SK-N-SH (cell line): ENCODE data around the gene OGFR. TPM values are rescaled to one million over a fixed set of nuclear protein-coding genes. Genes with fewer than 3 reads are reported as not detected.
A peak's percentile ranks its signal among the peaks of the same experiment; 100 is the strongest.

ENCODE experiments used
- CTCF ChIA-PET: fragments of 300-600, 350-600 bp; formaldehyde crosslinking; extraction: SDS; loops from one replicate; lab custom pipeline; 2021; lab: Yijun Ruan, JAX
- POLR2A ChIA-PET: fragments of 350-600 bp; sonication (Branson Sonifier 250); formaldehyde crosslinking; extraction: SDS; loops from one replicate; lab custom pipeline; 2020; ENCODE audit warnings: antibody characterized with exemption, inconsistent platforms; lab: Yijun Ruan, JAX
- DNase-seq: peaks from one replicate; pipeline ENCODE4 v3.0.0; 2012
- H2AFZ ChIP-seq: fragments of 200-600 bp; sonication (generic); 2 replicates; pipeline ENCODE4 v1.8.1; 2016; ENCODE audit warnings: antibody characterized with exemption, mild to moderate bottlenecking, low read depth
- H3F3A ChIP-seq: fragments of 200-600 bp; sonication (generic); replicated peaks from 2 replicates; pipeline ENCODE3; 2016; ENCODE audit warnings: antibody characterized with exemption, mild to moderate bottlenecking; ENCODE audit not compliant: insufficient read depth
- H3K27ac ChIP-seq, 2 experiments: fragments of 200-500 bp in 1 of 2; fragments of 200-600 bp in 1 of 2; sonication (Bioruptor generic) in 1 of 2; sonication (generic), shearing (Covaris generic) in 1 of 2; 2 replicates each; pipeline versions ENCODE4 v1.5.1 to v1.6.1; 2014 to 2016; ENCODE audit warnings: low read depth in 2 of 2, inconsistent platforms in 1 of 2, low read length in 1 of 2, mild to moderate bottlenecking in 1 of 2, mixed read lengths in 1 of 2
- H3K27me3 ChIP-seq: fragments of 200-600 bp; sonication (generic), shearing (Covaris generic); 2 replicates; pipeline ENCODE4 v1.6.1; 2016; ENCODE audit warnings: mixed run types; ENCODE audit not compliant: insufficient read depth
- H3K36me3 ChIP-seq, 2 experiments: fragments of 200-500 bp in 1 of 2; fragments of 200-600 bp in 1 of 2; sonication (Bioruptor generic) in 1 of 2; sonication (generic) in 1 of 2; replicated peaks in 1 of 2; 2 replicates each; pipeline versions ENCODE3 to v1.5.1; 2014 to 2016; ENCODE audit warnings: low read length in 1 of 2, mild to moderate bottlenecking in 1 of 2; ENCODE audit not compliant: insufficient read depth in 2 of 2, control insufficient read depth in 1 of 2
- H3K4me1 ChIP-seq, 2 experiments: fragments of 200-500 bp in 1 of 2; fragments of 200-600 bp in 1 of 2; sonication (Bioruptor generic) in 1 of 2; sonication (generic), shearing (Covaris generic) in 1 of 2; 2 replicates each; pipeline versions ENCODE4 v1.5.1 to v1.6.1; 2014 to 2016; ENCODE audit warnings: low read depth in 1 of 2, low read length in 1 of 2, mixed run types in 1 of 2; ENCODE audit not compliant: insufficient read depth in 2 of 2, control insufficient read depth in 1 of 2
- H3K4me2 ChIP-seq: fragments of 200-600 bp; sonication (generic), shearing (Covaris generic); 2 replicates; pipeline ENCODE4 v1.6.1; 2017; ENCODE audit warnings: mixed run types
- H3K4me3 ChIP-seq, 2 experiments: fragments of 200-500 bp in 1 of 2; fragments of 200-600 bp in 1 of 2; sonication (Bioruptor generic) in 1 of 2; sonication (generic), shearing (Covaris generic) in 1 of 2; 2 replicates each; pipeline versions ENCODE4 v1.5.1 to v1.8.1; 2014 to 2016; ENCODE audit warnings: low read depth in 2 of 2, inconsistent platforms in 1 of 2, low read length in 1 of 2, mild to moderate bottlenecking in 1 of 2, mixed read lengths in 1 of 2, moderate library complexity in 1 of 2
- H3K79me2 ChIP-seq: fragments of 200-600 bp; sonication (generic); 2 replicates; pipeline ENCODE4 v1.8.1; 2017; ENCODE audit warnings: mild to moderate bottlenecking; ENCODE audit not compliant: insufficient read depth
- H3K9ac ChIP-seq: fragments of 200-600 bp; sonication (generic); 2 replicates; pipeline ENCODE4 v1.6.1; 2017; ENCODE audit warnings: mixed run types
- H3K9me2 ChIP-seq: fragments of 200-600 bp; sonication (generic); 2 replicates; pipeline ENCODE4 v1.6.1; 2017; ENCODE audit warnings: mixed run types
- H3K9me3 ChIP-seq: fragments of 200-600 bp; sonication (generic); 2 replicates; pipeline ENCODE4 v1.6.1; 2017; ENCODE audit warnings: mixed run types, mild to moderate bottlenecking, moderate library complexity
- H4K20me1 ChIP-seq: fragments of 200-600 bp; sonication (generic); 2 replicates; pipeline ENCODE4 v1.6.1; 2017; ENCODE audit warnings: mild to moderate bottlenecking, mixed run types; ENCODE audit not compliant: insufficient read depth
- EP300 ChIP-seq, 2 experiments: IDR thresholded peaks; 2 replicates each; pipeline versions ENCODE4 v1.4.0 to v1.6.1; 2012; ENCODE audit warnings: borderline replicate concordance in 1 of 2, low read depth in 1 of 2, low read length in 1 of 2
- FOSL2 ChIP-seq: IDR thresholded peaks from 2 replicates; pipeline ENCODE4 v1.4.0; 2012; ENCODE audit warnings: low read depth, mild to moderate bottlenecking, moderate library complexity, borderline replicate concordance
- NRF1 ChIP-seq: IDR thresholded peaks from 2 replicates; pipeline ENCODE4 v1.6.1; 2012; ENCODE audit warnings: low read depth, mild to moderate bottlenecking, low read length
- RAD21 ChIP-seq: IDR thresholded peaks from 2 replicates; pipeline ENCODE4 v1.6.1; 2012; ENCODE audit warnings: mild to moderate bottlenecking, low read length
- SMC3 ChIP-seq: IDR thresholded peaks from 2 replicates; pipeline ENCODE4 v1.6.1; 2012; ENCODE audit warnings: low read depth, low read length, improper control_type of control experiment
- TCF12 ChIP-seq: IDR thresholded peaks from 2 replicates; pipeline ENCODE4 v1.4.0; 2012
- WGBS: methylation state at CpG from one replicate; pipeline ENCODE4 v1.1.6; 2017; ENCODE audit warnings: low lambda C conversion rate; 5-methylcytosine and 5-hydroxymethylcytosine counted together
- polyA plus RNA-seq, 3 experiments: library from polyadenylated mRNA; depleted of rRNA; stranded (reverse); fragments of >200 nt; gene quantifications; 2 replicates each; pipeline ENCODE4 v1.2.3, GENCODE V29; 2012
- TF ChIP-seq, protein P1 (sequence below): fragments of 200-600 bp; sonication (generic); IDR thresholded peaks from 2 replicates; pipeline ENCODE4 v1.6.1; 2017; ENCODE audit warnings: antibody characterized with exemption, mild to moderate bottlenecking, moderate library complexity
- TF ChIP-seq, protein P2 (sequence below): IDR thresholded peaks from 2 replicates; pipeline ENCODE4 v1.4.0; 2012; ENCODE audit warnings: low read depth, borderline replicate concordance
- TF ChIP-seq, protein P3 (sequence below): IDR thresholded peaks from 2 replicates; pipeline ENCODE4 v1.4.0; 2012; ENCODE audit warnings: low read depth
- TF ChIP-seq, protein P4 (sequence below): fragments of 150-350 bp; IDR thresholded peaks from 2 replicates; pipeline ENCODE4 v1.6.1; 2017; ENCODE audit warnings: antibody characterized with exemption, low read length, low read depth, borderline replicate concordance

The OGFR gene
- polyA plus RNA-seq, 1 of the 3 experiments (the other 2 are of a cell fraction) = 60.8 TPM

DNA sequence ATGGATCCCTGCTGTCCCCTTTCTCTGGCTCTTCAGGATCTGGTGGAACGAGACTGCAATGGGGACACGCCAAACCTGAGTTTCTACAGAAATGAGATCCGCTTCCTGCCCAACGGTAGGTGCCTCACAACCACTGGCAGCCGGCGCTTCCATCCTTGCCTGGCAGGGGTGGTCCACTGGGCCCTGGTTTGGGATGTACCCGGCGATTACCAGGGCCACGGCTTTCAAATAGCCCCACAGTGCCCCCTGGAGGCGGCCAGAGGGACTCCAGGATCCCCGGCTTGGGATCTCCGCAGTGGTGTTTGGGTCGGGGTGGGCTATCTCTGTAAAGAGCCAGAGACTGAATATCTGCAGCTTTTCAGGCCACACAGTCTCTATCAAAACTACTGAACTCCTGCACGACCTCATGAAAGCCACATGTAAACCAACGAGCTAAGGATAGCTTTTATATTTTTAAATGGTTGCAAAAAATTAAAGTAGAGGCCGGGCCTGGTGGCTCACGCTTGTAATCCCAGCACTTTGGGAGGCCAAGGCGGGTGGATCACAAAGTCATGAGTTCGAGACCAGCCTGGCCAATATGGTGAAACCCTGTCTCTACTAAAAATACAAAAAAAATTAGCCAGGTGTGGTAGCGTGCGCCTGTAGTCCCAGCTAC lies 3.7 kb downstream of the OGFR start:
- Histone ChIP-seq H3K27ac (no peak overlapping the region), H3K4me2 (0 out of 2 replicates have a peak overlapping the region, but pooled peaks have one; percentile 35), H3F3A (peaks cover 8% of the 10 kb centered on the region), H3K27me3 (no peaks in the 10 kb centered on the region), H3K9ac (no peak overlapping the region), H3K9me3 (no peaks in the 10 kb centered on the region)
- CTCF ChIA-PET = interaction anchor here (0.6 to 5.2 kb wide), 33 partner anchors 8 to 426 kb away, joined by 3 to 34 read pairs (median 3); partner anchors contain the start of genes COL9A3 and SLCO4A1
- TF ChIP-seq NRF1 = no peak
- peak; percentile 74 for TF ChIP-seq RAD21
- TF ChIP-seq SMC3 = peak; percentile 56
- no peak for TF ChIP-seq EP300 (IDR thresholded peaks at IDR 0.05; ENCODE audit: borderline replicate concordance in 1 of 2, low read depth in 1 of 2, low read length in 1 of 2)
- TF ChIP-seq, protein P1, sequence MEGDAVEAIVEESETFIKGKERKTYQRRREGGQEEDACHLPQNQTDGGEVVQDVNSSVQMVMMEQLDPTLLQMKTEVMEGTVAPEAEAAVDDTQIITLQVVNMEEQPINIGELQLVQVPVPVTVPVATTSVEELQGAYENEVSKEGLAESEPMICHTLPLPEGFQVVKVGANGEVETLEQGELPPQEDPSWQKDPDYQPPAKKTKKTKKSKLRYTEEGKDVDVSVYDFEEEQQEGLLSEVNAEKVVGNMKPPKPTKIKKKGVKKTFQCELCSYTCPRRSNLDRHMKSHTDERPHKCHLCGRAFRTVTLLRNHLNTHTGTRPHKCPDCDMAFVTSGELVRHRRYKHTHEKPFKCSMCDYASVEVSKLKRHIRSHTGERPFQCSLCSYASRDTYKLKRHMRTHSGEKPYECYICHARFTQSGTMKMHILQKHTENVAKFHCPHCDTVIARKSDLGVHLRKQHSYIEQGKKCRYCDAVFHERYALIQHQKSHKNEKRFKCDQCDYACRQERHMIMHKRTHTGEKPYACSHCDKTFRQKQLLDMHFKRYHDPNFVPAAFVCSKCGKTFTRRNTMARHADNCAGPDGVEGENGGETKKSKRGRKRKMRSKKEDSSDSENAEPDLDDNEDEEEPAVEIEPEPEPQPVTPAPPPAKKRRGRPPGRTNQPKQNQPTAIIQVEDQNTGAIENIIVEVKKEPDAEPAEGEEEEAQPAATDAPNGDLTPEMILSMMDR = peak; percentile 93
- TF ChIP-seq FOSL2 = no peak
- TF ChIP-seq, all 33 proteins: peak for 3
- H3K9me2 ChIP-seq = no peaks in the 10 kb centered on the region
- peaks cover 14 to 45% of the 10 kb centered on the region in 2 experiments for H3K36me3 ChIP-seq
- POLR2A ChIA-PET = interaction anchor here (1.5 kb wide), 1 partner anchor 14 kb away, joined by 3 read pairs; no protein-coding TSS in a partner anchor
- no peak overlapping the region for H2AFZ ChIP-seq
- peaks cover 10 to 27% of the 10 kb centered on the region in 2 experiments; a peak in 2 of 4 replicates for H3K4me1 ChIP-seq
- peaks cover 30% of the 10 kb centered on the region for H4K20me1 ChIP-seq
- peaks cover 30% of the 10 kb centered on the region for H3K79me2 ChIP-seq
- peak overlapping the region in 1 of 2 experiments; percentile 44; a peak in 1 of 4 replicates for H3K4me3 ChIP-seq
- WGBS = 31% methylated on average over 19 of the region's 21 CpGs
- peak; percentile 93 for DNase-seq

DNA sequence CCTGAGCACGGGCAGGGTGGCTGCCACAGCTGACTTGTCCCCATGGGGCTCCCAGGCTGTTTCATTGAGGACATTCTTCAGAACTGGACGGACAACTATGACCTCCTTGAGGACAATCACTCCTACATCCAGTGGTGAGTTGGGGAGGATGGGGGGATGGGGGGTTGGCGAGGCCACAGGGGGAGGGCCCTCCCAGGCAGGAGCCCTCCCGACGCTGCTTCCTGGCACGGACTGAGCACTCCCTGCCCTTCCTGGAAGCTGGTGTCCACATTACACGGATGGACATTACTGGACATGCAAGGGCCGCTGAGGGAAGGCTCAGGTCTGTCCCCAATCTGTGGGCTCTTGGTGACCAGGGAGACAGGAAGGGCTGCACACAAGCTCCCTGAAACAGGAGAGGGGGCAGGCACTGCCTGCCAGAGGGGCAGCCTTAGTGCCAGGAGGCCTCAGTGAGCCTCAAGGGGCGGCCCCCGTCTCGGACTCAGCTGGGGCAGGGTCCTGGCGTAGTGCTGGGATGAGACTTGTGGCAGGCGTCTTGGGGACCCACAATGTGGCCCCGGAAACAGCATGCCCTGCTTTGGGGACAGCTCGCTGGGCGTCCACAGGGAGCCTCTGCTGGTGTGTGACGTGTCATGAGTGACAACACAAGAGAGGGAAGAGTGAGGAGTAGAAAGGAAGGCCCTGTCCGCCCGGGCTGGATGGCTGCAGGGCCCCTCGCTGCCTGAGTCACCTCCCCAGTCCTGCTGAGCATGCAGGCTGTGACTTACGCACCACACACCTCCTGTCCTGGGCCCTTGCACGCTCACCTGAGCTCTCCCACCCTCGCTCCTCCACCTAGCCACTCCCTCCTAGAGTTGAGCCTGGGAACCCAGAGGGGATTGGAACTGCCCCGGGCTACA lies 5.1 kb downstream of the OGFR start:
- no peak overlapping the region for H3K27ac ChIP-seq
- peaks cover 14 to 53% of the 10 kb centered on the region in 2 experiments for H3K36me3 ChIP-seq
- DNase-seq = no peak
- peaks cover 33% of the 10 kb centered on the region for H4K20me1 ChIP-seq
- no peak overlapping the region for H3K4me3 ChIP-seq
- ChIA-PET POLR2A (no interaction called here), CTCF (interaction anchor here (1.5 to 5.2 kb wide), 6 partner anchors 9 to 167 kb away, joined by 3 to 34 read pairs (median 18); partner anchors contain the start of gene SLCO4A1)
- TF ChIP-seq TCF12 (no peak), FOSL2 (no peak), SMC3 (no peak)
- TF ChIP-seq, protein P2, sequence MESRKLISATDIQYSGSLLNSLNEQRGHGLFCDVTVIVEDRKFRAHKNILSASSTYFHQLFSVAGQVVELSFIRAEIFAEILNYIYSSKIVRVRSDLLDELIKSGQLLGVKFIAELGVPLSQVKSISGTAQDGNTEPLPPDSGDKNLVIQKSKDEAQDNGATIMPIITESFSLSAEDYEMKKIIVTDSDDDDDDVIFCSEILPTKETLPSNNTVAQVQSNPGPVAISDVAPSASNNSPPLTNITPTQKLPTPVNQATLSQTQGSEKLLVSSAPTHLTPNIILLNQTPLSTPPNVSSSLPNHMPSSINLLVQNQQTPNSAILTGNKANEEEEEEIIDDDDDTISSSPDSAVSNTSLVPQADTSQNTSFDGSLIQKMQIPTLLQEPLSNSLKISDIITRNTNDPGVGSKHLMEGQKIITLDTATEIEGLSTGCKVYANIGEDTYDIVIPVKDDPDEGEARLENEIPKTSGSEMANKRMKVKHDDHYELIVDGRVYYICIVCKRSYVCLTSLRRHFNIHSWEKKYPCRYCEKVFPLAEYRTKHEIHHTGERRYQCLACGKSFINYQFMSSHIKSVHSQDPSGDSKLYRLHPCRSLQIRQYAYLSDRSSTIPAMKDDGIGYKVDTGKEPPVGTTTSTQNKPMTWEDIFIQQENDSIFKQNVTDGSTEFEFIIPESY = no peak
- TF ChIP-seq, protein P3, sequence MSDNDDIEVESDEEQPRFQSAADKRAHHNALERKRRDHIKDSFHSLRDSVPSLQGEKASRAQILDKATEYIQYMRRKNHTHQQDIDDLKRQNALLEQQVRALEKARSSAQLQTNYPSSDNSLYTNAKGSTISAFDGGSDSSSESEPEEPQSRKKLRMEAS = no peak
- TF ChIP-seq, protein P4, sequence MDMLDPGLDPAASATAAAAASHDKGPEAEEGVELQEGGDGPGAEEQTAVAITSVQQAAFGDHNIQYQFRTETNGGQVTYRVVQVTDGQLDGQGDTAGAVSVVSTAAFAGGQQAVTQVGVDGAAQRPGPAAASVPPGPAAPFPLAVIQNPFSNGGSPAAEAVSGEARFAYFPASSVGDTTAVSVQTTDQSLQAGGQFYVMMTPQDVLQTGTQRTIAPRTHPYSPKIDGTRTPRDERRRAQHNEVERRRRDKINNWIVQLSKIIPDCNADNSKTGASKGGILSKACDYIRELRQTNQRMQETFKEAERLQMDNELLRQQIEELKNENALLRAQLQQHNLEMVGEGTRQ = no peak
- no peak overlapping the region for H2AFZ ChIP-seq
- H3K27me3 ChIP-seq = no peaks in the 10 kb centered on the region
- H3K9me2 ChIP-seq = no peaks in the 10 kb centered on the region
- peaks cover 10 to 28% of the 10 kb centered on the region in 2 experiments; a peak in 2 of 4 replicates for H3K4me1 ChIP-seq
- H3K79me2 ChIP-seq = peaks cover 30% of the 10 kb centered on the region
- H3K9ac ChIP-seq = no peak overlapping the region
- no peak overlapping the region for H3K4me2 ChIP-seq
- H3F3A ChIP-seq = no peaks in the 10 kb centered on the region
- 95% methylated on average over 16 of the region's 24 CpGs for WGBS
- no peaks in the 10 kb centered on the region for H3K9me3 ChIP-seq
